Endothelial cell (in vitro differentiated cells): ENCODE data around the gene SBF2. TPM values are rescaled to one million over a fixed set of nuclear protein-coding genes. Genes with fewer than 3 reads are reported as not detected.

ENCODE experiments used
- DNase-seq: peaks from one replicate; pipeline ENCODE4 v3.0.0; 2021; ENCODE audit warnings: low spot score
- H3K27ac Mint-ChIP-seq: one replicate; pipeline ENCODE4 v1.8.0; 2021; ENCODE audit warnings: mixed read lengths, inconsistent platforms; ENCODE audit not compliant: unreplicated experiment
- H3K27me3 Mint-ChIP-seq: one replicate; pipeline ENCODE4 v1.8.0; 2021; ENCODE audit warnings: mild to moderate bottlenecking, moderate library complexity, mixed read lengths, inconsistent platforms; ENCODE audit not compliant: unreplicated experiment
- H3K36me3 Mint-ChIP-seq: one replicate; pipeline ENCODE4 v1.8.0; 2021; ENCODE audit warnings: mild to moderate bottlenecking, low read depth, mixed read lengths, inconsistent platforms; ENCODE audit not compliant: unreplicated experiment
- H3K4me1 Mint-ChIP-seq: one replicate; pipeline ENCODE4 v1.8.0; 2021; ENCODE audit warnings: mild to moderate bottlenecking, mixed read lengths, inconsistent platforms; ENCODE audit not compliant: unreplicated experiment
- H3K4me3 Mint-ChIP-seq: one replicate; pipeline ENCODE4 v1.8.0; 2021; ENCODE audit warnings: mild to moderate bottlenecking, mixed read lengths, inconsistent platforms; ENCODE audit not compliant: unreplicated experiment
- H3K9me3 Mint-ChIP-seq: one replicate; pipeline ENCODE4 v1.8.0; 2021; ENCODE audit warnings: mixed read lengths, inconsistent platforms; ENCODE audit not compliant: unreplicated experiment
- CTCF ChIP-seq: fragments of 200-600 bp; sonication (generic); IDR thresholded peaks from one replicate; pipeline ENCODE4 v1.5.0; 2021; ENCODE audit warnings: antibody characterized with exemption; ENCODE audit not compliant: unreplicated experiment
- total RNA-seq: library from RNA; stranded (reverse); fragmentation: NEBNext Ultra II Directional; extraction: Animal tissue kit (Norgen Biotek cat#: 25700); gene quantifications from one replicate; pipeline ENCODE4 v1.2.1, GENCODE V29; 2021; ENCODE audit not compliant: unreplicated experiment

Gene SBF2
- total RNA-seq, 1 donor from 2014 or later: 40.8 TPM

GRCh38 chr11:10164621-10165020 is 129.4 kb downstream of the SBF2 start:
- Mint-ChIP-seq H3K4me3 (no peak overlapping the region), H3K27ac (no peak overlapping the region), H3K4me1 (no peaks in the 10 kb centered on the region), H3K9me3 (no peaks in the 10 kb centered on the region), H3K36me3 (no peaks in the 10 kb centered on the region), H3K27me3 (no peaks in the 10 kb centered on the region)
- no peak for DNase-seq
- TF ChIP-seq CTCF: no peak

- H3K4me3 Mint-ChIP-seq: no peak overlapping the region
Measured at GRCh38 chr11:10162222-10162621, 131.8 kb downstream of the SBF2 start.

GRCh38 chr11:10160350-10160749 is 133.7 kb downstream of the SBF2 start:
- no peaks in the 10 kb centered on the region for H3K4me1 Mint-ChIP-seq
- H3K9me3 Mint-ChIP-seq: no peaks in the 10 kb centered on the region
- no peaks in the 10 kb centered on the region for H3K27me3 Mint-ChIP-seq
- H3K27ac Mint-ChIP-seq: no peak overlapping the region
- TF ChIP-seq CTCF: no peak
- H3K4me3 Mint-ChIP-seq: no peak overlapping the region
- no peak for DNase-seq
- H3K36me3 Mint-ChIP-seq: no peaks in the 10 kb centered on the region

More at GRCh38 chr11:10162222-10162621, 131.8 kb downstream of the SBF2 start:
- Mint-ChIP-seq H3K36me3 (no peaks in the 10 kb centered on the region), H3K9me3 (no peaks in the 10 kb centered on the region), H3K27me3 (no peaks in the 10 kb centered on the region), H3K4me1 (no peaks in the 10 kb centered on the region), H3K27ac (no peak overlapping the region)
- DNase-seq: no peak
- TF ChIP-seq CTCF: no peak

GRCh38 chr11:10158461-10158860 is 135.6 kb downstream of the SBF2 start:
- TF ChIP-seq CTCF: no peak
- Mint-ChIP-seq H3K27me3 (no peaks in the 10 kb centered on the region), H3K4me1 (no peaks in the 10 kb centered on the region), H3K9me3 (no peaks in the 10 kb centered on the region), H3K27ac (no peak overlapping the region), H3K36me3 (no peaks in the 10 kb centered on the region), H3K4me3 (no peak overlapping the region)
- no peak for DNase-seq

GRCh38 chr11:10155793-10156490 is 138.1 kb downstream of the SBF2 start:
- Mint-ChIP-seq H3K27ac (no peak overlapping the region), H3K4me3 (no peak overlapping the region), H3K9me3 (no peaks in the 10 kb centered on the region), H3K27me3 (no peaks in the 10 kb centered on the region), H3K4me1 (no peaks in the 10 kb centered on the region), H3K36me3 (no peaks in the 10 kb centered on the region)
- no peak for DNase-seq
- no peak for TF ChIP-seq CTCF
